ENCODE results near the gene CRYAA.

GRCh38 chr21:43201491-43201890, 32.7 kb downstream of the CRYAA start:
- TF ChIP-seq CTCF (IDR thresholded peaks at IDR 0.05; ENCODE audit: low read depth, low read length) (no peak), EZH2phosphoT487 (IDR thresholded peaks at IDR 0.05; ENCODE audit: low read depth) (no peak)

Measured in OCI-LY3 (cell line).